K562 (cell line): ENCODE data around the gene ZNF835. TPM values are rescaled to one million over a fixed set of nuclear protein-coding genes. Genes with fewer than 3 reads are reported as not detected.

Source experiments
- ATAC-seq: fragments of 200-7000 bp; cut with Tn5 transposase; 3 replicates; pipeline ENCODE4 v1.9.1; 2020; ENCODE audit warnings: moderate library complexity
- BruUV-seq: library from RNA; stranded (reverse); fragments of 400-500 nt; replicated peaks from 2 replicates; lab custom pipeline; 2021; lab: Mats Ljungman, UMichigan
- CTCF ChIA-PET: fragments of 300-600 bp; formaldehyde crosslinking; extraction: SDS; loops from one replicate; lab custom pipeline; 2021; ENCODE audit warnings: low intra/inter-chr PET ratio; lab: Yijun Ruan, JAX
- POLR2A ChIA-PET: fragments of 300-600, 350-650 bp; sonication (Branson Sonifier 250); formaldehyde crosslinking; extraction: SDS; loops from one replicate; lab custom pipeline; 2021; ENCODE audit warnings: antibody characterized with exemption, inconsistent platforms; lab: Yijun Ruan, JAX
- DNase-seq, 4 experiments: peaks; one replicate each; pipeline versions ENCODE4 v3.0.0 to v3.0.0-alpha.2; 2011 to 2018; ENCODE audit warnings: low spot score in 3 of 4, mixed read lengths in 3 of 4; ENCODE audit errors: extremely low read depth in 1 of 4
- FAIRE-seq: peaks from 2 replicates; lab custom pipeline; 2011; peaks lifted over from hg19 to GRCh38; lab: Jason Lieb, UNC
- H2AFZ ChIP-seq: 2 replicates; pipeline ENCODE4 v1.6.0; 2011; ENCODE audit warnings: low read depth, low read length, control low read depth, inconsistent platforms
- H3K27ac ChIP-seq: fragments of 200-600 bp; 3 replicates; pipeline ENCODE4 v1.8.0; 2011; ENCODE audit warnings: low read depth, mild to moderate bottlenecking, control low read depth, inconsistent platforms, low read length, moderate library complexity, mixed read lengths; ENCODE audit errors: extremely low read depth
- H3K27me3 ChIP-seq, 2 experiments: fragments of 300-600 bp in 1 of 2; 2 replicates in 1 of 2; 3 replicates in 1 of 2; pipeline versions ENCODE4 v1.6.0 to v1.8.0; 2011; ENCODE audit warnings: inconsistent platforms in 2 of 2, low read length in 2 of 2, mild to moderate bottlenecking in 1 of 2, mixed read lengths in 1 of 2, moderate library complexity in 1 of 2; ENCODE audit not compliant: control insufficient read depth in 2 of 2, insufficient read depth in 2 of 2
- H3K36me3 ChIP-seq: fragments of 300-600 bp; 3 replicates; pipeline ENCODE4 v1.8.0; 2011; ENCODE audit warnings: mild to moderate bottlenecking, low read length, inconsistent platforms; ENCODE audit not compliant: control insufficient read depth, insufficient read depth
- H3K4me1 ChIP-seq, 2 experiments: fragments of 200-600 bp in 1 of 2; replicated peaks in 1 of 2; 2 replicates in 1 of 2; 3 replicates in 1 of 2; pipeline versions ENCODE4 v1.5.1 to v1.8.0; 2011; ENCODE audit warnings: inconsistent platforms in 2 of 2, low read length in 2 of 2, mild to moderate bottlenecking in 1 of 2, mixed read lengths in 1 of 2, moderate library complexity in 1 of 2; ENCODE audit not compliant: control insufficient read depth in 2 of 2, insufficient read depth in 2 of 2
- H3K4me2 ChIP-seq: 2 replicates; pipeline ENCODE4 v1.6.1; 2011; ENCODE audit warnings: low read length, control low read depth, inconsistent platforms, mixed read lengths; ENCODE audit not compliant: insufficient read depth
- H3K4me3 ChIP-seq: fragments of 200-600 bp; sonication (generic), shearing (Covaris generic); 2 replicates; pipeline ENCODE4 v1.5.1; 2016; ENCODE audit warnings: control low read depth, inconsistent platforms
- H3K79me2 ChIP-seq: fragments of 200-600 bp; 3 replicates; pipeline ENCODE4 v1.8.0; 2011; ENCODE audit warnings: low read length, inconsistent platforms; ENCODE audit not compliant: control insufficient read depth, insufficient read depth
- H3K9ac ChIP-seq, 2 experiments: 2 replicates each; pipeline versions ENCODE4 v1.6.0 to v1.6.1; 2011; ENCODE audit warnings: low read depth in 2 of 2, low read length in 2 of 2, control low read depth in 1 of 2, inconsistent platforms in 1 of 2, mild to moderate bottlenecking in 1 of 2, mixed read lengths in 1 of 2; ENCODE audit not compliant: insufficient read depth in 1 of 2
- H3K9me1 ChIP-seq: one replicate; pipeline ENCODE4 v1.6.0; 2011; ENCODE audit warnings: inconsistent platforms, mild to moderate bottlenecking, low read length, moderate library complexity; ENCODE audit not compliant: control insufficient read depth, insufficient read depth
- H3K9me3 ChIP-seq: replicated peaks from 2 replicates; pipeline ENCODE4 v1.5.1; 2011; ENCODE audit warnings: low read depth, low read length, inconsistent platforms; ENCODE audit not compliant: control insufficient read depth, insufficient read depth
- H4K20me1 ChIP-seq: replicated peaks from 2 replicates; pipeline ENCODE4 v1.6.1; 2011; ENCODE audit warnings: low read length, inconsistent platforms, mixed read lengths; ENCODE audit not compliant: control insufficient read depth, insufficient read depth
- CBFB ChIP-seq: sonication (generic); formaldehyde crosslinking; IDR thresholded peaks from 2 replicates; pipeline ENCODE4 v1.4.0; 2020; ENCODE audit warnings: mild to moderate bottlenecking, missing genetic modification reagents
- CEBPG ChIP-seq, 3 experiments: fragments of 200-800 bp in 1 of 3; sonication (Bioruptor generic) in 1 of 3; sonication (generic) in 1 of 3; formaldehyde crosslinking in 1 of 3; IDR thresholded peaks in 2 of 3; conservative IDR thresholded peaks in 1 of 3; 2 replicates each; pipeline versions ENCODE4 v1.6.1 to v1.8.0; 2016 to 2022; ENCODE audit warnings: missing compliant biosample characterization in 2 of 3, missing genetic modification characterization in 2 of 3, mild to moderate bottlenecking in 1 of 3, missing genetic modification reagents in 1 of 3
- DMBX1 ChIP-seq: fragments of 250-450 bp; sonication (Bioruptor Pico); IDR thresholded peaks from 2 replicates; pipeline ENCODE4 v1.8.0; 2022; ENCODE audit warnings: inconsistent platforms, mild to moderate bottlenecking, moderate library complexity, borderline replicate concordance
- ETV6 ChIP-seq, 3 experiments: fragments of 150-350 bp in 1 of 3; sonication (generic) in 1 of 3; formaldehyde crosslinking in 1 of 3; IDR thresholded peaks; 2 replicates each; pipeline versions ENCODE4 v1.6.1 to v1.8.0; 2014 to 2022; ENCODE audit warnings: borderline replicate concordance in 2 of 3, low read depth in 2 of 3, antibody characterized with exemption in 1 of 3, low read length in 1 of 3, mild to moderate bottlenecking in 1 of 3, missing genetic modification reagents in 1 of 3
- HDAC3 ChIP-seq: fragments of 450-650 bp; IDR thresholded peaks from 2 replicates; pipeline ENCODE4 v1.6.1; 2018; ENCODE audit warnings: borderline replicate concordance, mild to moderate bottlenecking, moderate library complexity; ENCODE audit not compliant: partially characterized antibody
- MCM5 ChIP-seq: fragments of 450-650 bp; IDR thresholded peaks from 2 replicates; pipeline ENCODE4 v1.6.1; 2016; ENCODE audit warnings: low read depth
- RUNX1 ChIP-seq: sonication (generic); IDR thresholded peaks from 2 replicates; pipeline ENCODE4 v1.6.1; 2016; ENCODE audit warnings: antibody characterized with exemption, low read depth
- TCF7 ChIP-seq: sonication (generic); IDR thresholded peaks from 2 replicates; pipeline ENCODE4 v1.6.1; 2016; ENCODE audit warnings: antibody characterized with exemption, borderline replicate concordance
- ZNF24 ChIP-seq: fragments of 450-650 bp; IDR thresholded peaks from 2 replicates; pipeline ENCODE4 v1.6.1; 2016
- ZNF699 ChIP-seq: fragments of 250-450 bp; sonication (Bioruptor Pico); IDR thresholded peaks from 2 replicates; pipeline ENCODE4 v1.8.0; 2021; ENCODE audit warnings: mild to moderate bottlenecking, moderate library complexity; ENCODE audit not compliant: insufficient replicate concordance
- ZNF764 ChIP-seq: fragments of 250-450 bp; sonication (Bioruptor Pico); IDR thresholded peaks from 2 replicates; pipeline ENCODE4 v1.4.0; 2020; ENCODE audit warnings: low read depth, mild to moderate bottlenecking, moderate library complexity
- WGBS: fragments of 100-300 bp; shearing (Covaris generic); methylation state at CpG from one replicate; pipeline ENCODE4 v1.1.6; 2016; ENCODE audit warnings: low coverage, mixed read lengths; ENCODE audit not compliant: insufficient coverage; ENCODE audit errors: missing lambda C conversion rate; 5-methylcytosine and 5-hydroxymethylcytosine counted together
- in situ Hi-C: fragments of 300-500 bp; cut with MboI; formaldehyde crosslinking; loops from 4 replicates; pipeline ENCODE4 v1.15.0; 2018; ENCODE audit warnings: inconsistent platforms, mixed read lengths
- intact Hi-C: fragments of 100-400 bp; cut with micrococcal nuclease; formaldehyde crosslinking; loops from 2 replicates; pipeline ENCODE4 v1.14.2; 2022
- polyA plus RNA-seq, 8 experiments: library from polyadenylated mRNA; depleted of rRNA in 4 of 8; stranded (reverse) in 5 of 8; unstranded in 3 of 8; fragments of >200 nt; fragmentation: Nextera tagmentation in 2 of 8; fragmentation: Illumina TruSeq in 1 of 8; extraction: Ambion mirVana in 2 of 8; extraction: Trizol in 1 of 8; gene quantifications; 2 replicates each; pipeline versions ENCODE4 v1.2.1 to v1.2.3, GENCODE V29; 2011 to 2014; ENCODE audit warnings: inconsistent platforms in 1 of 8, missing spikeins in 1 of 8
- total RNA-seq, 7 experiments: library from RNA; depleted of rRNA in 6 of 7; stranded (reverse); fragments of >200 nt in 6 of 7; fragmentation: Illumina TruSeq in 2 of 7; extraction: Trizol in 2 of 7; gene quantifications; 2 replicates each; pipeline versions ENCODE4 v1.2.1 to v1.2.3, GENCODE V29; 2011 to 2021; ENCODE audit warnings: low replicate concordance in 1 of 7
- TF ChIP-seq, protein P1 (sequence below): sonication (generic); formaldehyde crosslinking; IDR thresholded peaks from 2 replicates; pipeline ENCODE4 v1.8.0; 2022; ENCODE audit warnings: mild to moderate bottlenecking, missing genetic modification reagents
- TF ChIP-seq, protein P2 (sequence below): fragments of 250-450 bp; sonication (Bioruptor Pico); IDR thresholded peaks from 2 replicates; pipeline ENCODE4 v1.4.0; 2020; ENCODE audit warnings: mild to moderate bottlenecking, moderate library complexity
- TF ChIP-seq, protein P3 (sequence below), 2 experiments: fragments of 450-650 bp; IDR thresholded peaks; 2 replicates each; pipeline ENCODE4 v1.6.1; 2016

Gene ZNF835
- total and polyA plus RNA-seq, 9 of the 15 experiments (the other 6 are each of a cell fraction or from before 2014, with no cell fraction given), result not detected

GRCh38 chr19:56622374-56622773, 49.2 kb downstream of the ZNF835 start:
- CTCF ChIA-PET, result no interaction called here
- BruUV-seq, result no TSS peak
- H3K9me3 ChIP-seq, result 0 out of 2 replicates have a peak, but pooled peaks cover 2% of the 10 kb centered on the region

More at GRCh38 chr19:56622374-56622773, 49.2 kb downstream of the ZNF835 start:
- Histone ChIP-seq H3K4me2 (no peak overlapping the region), H3K9ac (no peak overlapping the region), H3K4me1 (no peaks in the 10 kb centered on the region), H4K20me1 (no peaks in the 10 kb centered on the region), H3K27me3 (no peaks in the 10 kb centered on the region), H2AFZ (no peak overlapping the region), H3K4me3 (no peak overlapping the region), H3K9me1 (no peaks in the 10 kb centered on the region), H3K79me2 (no peaks in the 10 kb centered on the region), H3K27ac (no peak overlapping the region), H3K36me3 (no peaks in the 10 kb centered on the region)
- in situ Hi-C loops (no loop called here), intact Hi-C loops (no loop called here)
- FAIRE-seq (no peak), DNase-seq (no peak), ATAC-seq (no peak)
- TF ChIP-seq CEBPG (CRISPR knock-in tag; IDR thresholded peaks at IDR 0.05) (no peak), CEBPG (tag; conservative IDR thresholded peaks at IDR 0.05 in 1 of 2, IDR thresholded peaks at IDR 0.05 in 1 of 2) (no peak), ETV6 (IDR thresholded peaks at IDR 0.05; ENCODE audit: borderline replicate concordance in 1 of 2, low read depth in 2 of 2, low read length in 1 of 2) (no peak), ETV6 (CRISPR knock-in tag; IDR thresholded peaks at IDR 0.05; ENCODE audit: borderline replicate concordance) (no peak), TCF7 (no peak), ZNF24 (no peak), DMBX1 (no peak), MCM5 (no peak), ZNF764 (no peak), RUNX1 (no peak), HDAC3 (no peak), ZNF699 (CRISPR knock-in tag) (no peak), CBFB (CRISPR knock-in tag) (no peak)
- TF ChIP-seq, protein P1, sequence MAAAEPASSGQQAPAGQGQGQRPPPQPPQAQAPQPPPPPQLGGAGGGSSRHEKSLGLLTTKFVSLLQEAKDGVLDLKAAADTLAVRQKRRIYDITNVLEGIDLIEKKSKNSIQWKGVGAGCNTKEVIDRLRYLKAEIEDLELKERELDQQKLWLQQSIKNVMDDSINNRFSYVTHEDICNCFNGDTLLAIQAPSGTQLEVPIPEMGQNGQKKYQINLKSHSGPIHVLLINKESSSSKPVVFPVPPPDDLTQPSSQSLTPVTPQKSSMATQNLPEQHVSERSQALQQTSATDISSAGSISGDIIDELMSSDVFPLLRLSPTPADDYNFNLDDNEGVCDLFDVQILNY (CRISPR knock-in tag), result no peak
- TF ChIP-seq, protein P2, sequence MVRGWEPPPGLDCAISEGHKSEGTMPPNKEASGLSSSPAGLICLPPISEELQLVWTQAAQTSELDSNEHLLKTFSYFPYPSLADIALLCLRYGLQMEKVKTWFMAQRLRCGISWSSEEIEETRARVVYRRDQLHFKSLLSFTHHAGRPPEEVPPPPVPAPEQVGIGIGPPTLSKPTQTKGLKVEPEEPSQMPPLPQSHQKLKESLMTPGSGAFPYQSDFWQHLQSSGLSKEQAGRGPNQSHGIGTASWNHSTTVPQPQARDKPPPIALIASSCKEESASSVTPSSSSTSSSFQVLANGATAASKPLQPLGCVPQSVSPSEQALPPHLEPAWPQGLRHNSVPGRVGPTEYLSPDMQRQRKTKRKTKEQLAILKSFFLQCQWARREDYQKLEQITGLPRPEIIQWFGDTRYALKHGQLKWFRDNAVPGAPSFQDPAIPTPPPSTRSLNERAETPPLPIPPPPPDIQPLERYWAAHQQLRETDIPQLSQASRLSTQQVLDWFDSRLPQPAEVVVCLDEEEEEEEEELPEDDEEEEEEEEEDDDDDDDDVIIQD (CRISPR knock-in tag), result no peak
- TF ChIP-seq, protein P3, sequence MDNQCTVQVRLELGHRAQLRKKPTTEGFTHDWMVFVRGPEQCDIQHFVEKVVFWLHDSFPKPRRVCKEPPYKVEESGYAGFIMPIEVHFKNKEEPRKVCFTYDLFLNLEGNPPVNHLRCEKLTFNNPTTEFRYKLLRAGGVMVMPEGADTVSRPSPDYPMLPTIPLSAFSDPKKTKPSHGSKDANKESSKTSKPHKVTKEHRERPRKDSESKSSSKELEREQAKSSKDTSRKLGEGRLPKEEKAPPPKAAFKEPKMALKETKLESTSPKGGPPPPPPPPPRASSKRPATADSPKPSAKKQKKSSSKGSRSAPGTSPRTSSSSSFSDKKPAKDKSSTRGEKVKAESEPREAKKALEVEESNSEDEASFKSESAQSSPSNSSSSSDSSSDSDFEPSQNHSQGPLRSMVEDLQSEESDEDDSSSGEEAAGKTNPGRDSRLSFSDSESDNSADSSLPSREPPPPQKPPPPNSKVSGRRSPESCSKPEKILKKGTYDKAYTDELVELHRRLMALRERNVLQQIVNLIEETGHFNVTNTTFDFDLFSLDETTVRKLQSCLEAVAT (IDR thresholded peaks at IDR 0.05), result no peak
- WGBS, result 18% methylated on average over 37 of the region's 37 CpGs
- POLR2A ChIA-PET, result no interaction called here
